HAP-1 (cell line): ENCODE data around the gene CECR2.
A peak's percentile ranks its signal among the peaks of the same experiment; 100 is the strongest.

Experiments used
- DNase-seq, 2 experiments: peaks; one replicate each; pipeline ENCODE4 v3.0.0-alpha.2; 2016 to 2020; ENCODE audit warnings: low spot score in 2 of 2
- H3K27me3 ChIP-seq: fragments of 250-450 bp; sonication (Bioruptor Pico); 2 replicates; pipeline ENCODE4 v1.5.1; 2020; ENCODE audit warnings: low read depth, mild to moderate bottlenecking, moderate library complexity
- H3K36me3 ChIP-seq: fragments of 250-450 bp; sonication (Bioruptor Pico); replicated peaks from 2 replicates; pipeline ENCODE4 v1.5.1; 2020; ENCODE audit warnings: mild to moderate bottlenecking
- H3K4me1 ChIP-seq: fragments of 250-450 bp; sonication (Bioruptor Pico); 2 replicates; pipeline ENCODE4 v1.5.1; 2020; ENCODE audit warnings: mild to moderate bottlenecking
- H3K4me3 ChIP-seq: fragments of 250-450 bp; sonication (Bioruptor Pico); 2 replicates; pipeline ENCODE4 v1.5.1; 2020; ENCODE audit warnings: mild to moderate bottlenecking, moderate library complexity
- H3K9me3 ChIP-seq: fragments of 250-450 bp; sonication (Bioruptor Pico); 2 replicates; pipeline ENCODE4 v1.5.1; 2020; ENCODE audit warnings: mild to moderate bottlenecking, moderate library complexity
- in situ Hi-C: fragments of 300-500 bp; cut with MboI; formaldehyde crosslinking; loops from 3 replicates; pipeline ENCODE4 v1.14.3; 2020; ENCODE audit warnings: low sequenced_read_pairs, inconsistent platforms, mixed read lengths

The CECR2 gene

DNA sequence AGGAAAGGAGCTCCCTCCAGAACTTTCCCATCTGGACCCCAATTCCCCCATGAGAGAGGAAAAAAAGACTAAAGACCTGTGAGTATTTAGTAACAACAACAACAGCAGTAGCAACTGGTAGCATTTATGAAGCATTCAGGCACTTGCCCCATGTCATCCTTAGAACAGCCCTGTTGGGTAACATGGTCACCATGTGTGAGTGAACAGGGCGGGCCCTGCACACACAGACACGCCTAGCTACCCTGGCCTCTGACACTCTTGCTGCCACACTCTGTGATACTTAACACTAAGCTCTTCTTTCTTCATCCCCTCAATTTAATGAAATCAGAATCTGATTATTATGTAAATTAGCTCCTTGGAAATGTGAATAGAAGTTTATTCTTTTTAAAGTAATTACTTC lies 167.9 kb downstream of the CECR2 start:
- H3K36me3 ChIP-seq: peaks cover 24% of the 10 kb centered on the region
- in situ Hi-C loops: no loop called here

GRCh38 chr22:17540481-17540880 lies 171.2 kb downstream of the CECR2 start:
- DNase-seq: peak in 1 of 2 experiments; percentile 32
- peaks cover 39% of the 10 kb centered on the region for H3K36me3 ChIP-seq
- H3K27me3 ChIP-seq: no peaks in the 10 kb centered on the region
- in situ Hi-C loops: no loop called here
- no peaks in the 10 kb centered on the region for H3K9me3 ChIP-seq
- peaks cover 5% of the 10 kb centered on the region for H3K4me1 ChIP-seq
- no peak overlapping the region for H3K4me3 ChIP-seq

More for the DNA sequence above, 167.9 kb downstream of the CECR2 start:
- Histone ChIP-seq H3K27me3 (no peaks in the 10 kb centered on the region), H3K4me1 (peaks cover 5% of the 10 kb centered on the region), H3K9me3 (no peaks in the 10 kb centered on the region), H3K4me3 (no peak overlapping the region)
- DNase-seq: peak; percentile 24 to 34

GRCh38 chr22:17541476-17541875 lies 172.2 kb downstream of the CECR2 start:
- Histone ChIP-seq H3K27me3 (no peaks in the 10 kb centered on the region), H3K4me3 (no peak overlapping the region), H3K4me1 (peaks cover 5% of the 10 kb centered on the region), H3K9me3 (no peaks in the 10 kb centered on the region), H3K36me3 (peaks cover 39% of the 10 kb centered on the region)
- no peak for DNase-seq
- in situ Hi-C loops: no loop called here

GRCh38 chr22:17542452-17542851 lies 173.2 kb downstream of the CECR2 start:
- in situ Hi-C loops: no loop called here
- Histone ChIP-seq H3K27me3 (no peaks in the 10 kb centered on the region), H3K9me3 (no peaks in the 10 kb centered on the region), H3K36me3 (peaks cover 33% of the 10 kb centered on the region), H3K4me1 (no peaks in the 10 kb centered on the region; the same call in 1 of the 2 replicates), H3K4me3 (no peak overlapping the region)
- no peak for DNase-seq

DNA sequence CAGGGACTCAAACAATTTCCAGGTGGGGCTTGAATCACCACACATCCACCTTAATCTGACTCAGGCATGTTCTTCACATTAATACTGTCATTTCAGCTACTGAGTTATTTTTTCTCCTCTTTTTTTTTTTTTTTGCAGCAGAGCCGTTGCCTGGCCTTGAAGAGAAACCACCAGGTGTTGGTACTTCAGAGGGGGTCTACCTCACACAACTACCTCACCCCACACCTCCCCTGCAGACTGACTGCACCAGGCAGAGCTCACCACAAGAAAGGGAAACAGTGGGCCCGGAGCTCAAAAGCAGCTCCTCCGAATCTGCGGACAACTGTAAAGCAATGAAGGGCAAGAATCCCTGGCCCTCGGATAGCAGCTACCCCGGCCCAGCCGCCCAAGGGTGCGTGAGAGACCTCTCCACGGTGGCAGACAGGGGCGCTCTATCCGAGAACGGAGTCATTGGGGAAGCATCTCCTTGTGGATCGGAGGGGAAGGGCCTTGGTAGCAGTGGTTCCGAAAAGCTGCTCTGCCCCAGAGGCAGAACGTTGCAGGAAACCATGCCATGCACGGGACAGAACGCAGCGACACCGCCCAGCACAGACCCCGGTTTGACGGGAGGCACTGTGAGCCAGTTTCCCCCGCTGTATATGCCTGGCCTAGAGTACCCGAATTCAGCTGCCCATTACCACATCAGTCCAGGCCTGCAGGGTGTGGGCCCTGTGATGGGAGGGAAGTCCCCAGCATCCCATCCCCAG lies 178.9 kb downstream of the CECR2 start:
- H3K36me3 ChIP-seq: peaks cover 26% of the 10 kb centered on the region
- H3K9me3 ChIP-seq: no peaks in the 10 kb centered on the region
- H3K4me1 ChIP-seq: no peaks in the 10 kb centered on the region; the same call in 1 of the 2 replicates
- DNase-seq: peak in 1 of 2 experiments; percentile 26
- H3K27me3 ChIP-seq: no peaks in the 10 kb centered on the region
- in situ Hi-C loops: no loop called here
- no peak overlapping the region for H3K4me3 ChIP-seq

- peaks cover 24% of the 10 kb centered on the region for H3K36me3 ChIP-seq
- in situ Hi-C loops: no loop called here
- no peak for DNase-seq
- no peaks in the 10 kb centered on the region for H3K27me3 ChIP-seq
- no peaks in the 10 kb centered on the region; the same call in 1 of the 2 replicates for H3K4me1 ChIP-seq
- H3K9me3 ChIP-seq: no peaks in the 10 kb centered on the region
- no peak overlapping the region for H3K4me3 ChIP-seq
These were observed 179.4 kb downstream of the CECR2 start for GRCh38 chr22:17548756-17549035.

DNA sequence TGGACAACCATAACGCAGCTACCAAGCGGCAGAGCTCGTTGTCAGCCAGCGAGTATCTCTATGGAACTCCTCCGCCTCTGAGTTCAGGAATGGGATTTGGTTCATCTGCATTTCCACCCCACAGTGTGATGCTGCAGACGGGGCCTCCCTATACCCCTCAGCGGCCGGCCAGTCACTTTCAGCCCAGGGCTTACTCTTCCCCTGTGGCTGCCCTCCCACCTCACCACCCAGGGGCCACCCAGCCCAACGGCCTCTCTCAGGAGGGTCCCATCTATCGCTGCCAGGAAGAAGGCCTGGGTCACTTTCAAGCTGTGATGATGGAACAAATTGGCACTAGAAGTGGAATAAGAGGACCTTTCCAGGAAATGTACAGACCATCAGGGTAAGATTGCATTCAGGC lies 179.9 kb downstream of the CECR2 start:
- H3K27me3 ChIP-seq: no peaks in the 10 kb centered on the region

GRCh38 chr22:17549655-17550054 lies 180.4 kb downstream of the CECR2 start:
- in situ Hi-C loops: no loop called here
- H3K36me3 ChIP-seq: peaks cover 21% of the 10 kb centered on the region

More for the DNA sequence above, 179.9 kb downstream of the CECR2 start:
- in situ Hi-C loops: no loop called here
- DNase-seq: no peak
- Histone ChIP-seq H3K4me3 (no peak overlapping the region), H3K4me1 (no peaks in the 10 kb centered on the region; the same call in 1 of the 2 replicates), H3K36me3 (peaks cover 21% of the 10 kb centered on the region), H3K9me3 (no peaks in the 10 kb centered on the region)

DNA sequence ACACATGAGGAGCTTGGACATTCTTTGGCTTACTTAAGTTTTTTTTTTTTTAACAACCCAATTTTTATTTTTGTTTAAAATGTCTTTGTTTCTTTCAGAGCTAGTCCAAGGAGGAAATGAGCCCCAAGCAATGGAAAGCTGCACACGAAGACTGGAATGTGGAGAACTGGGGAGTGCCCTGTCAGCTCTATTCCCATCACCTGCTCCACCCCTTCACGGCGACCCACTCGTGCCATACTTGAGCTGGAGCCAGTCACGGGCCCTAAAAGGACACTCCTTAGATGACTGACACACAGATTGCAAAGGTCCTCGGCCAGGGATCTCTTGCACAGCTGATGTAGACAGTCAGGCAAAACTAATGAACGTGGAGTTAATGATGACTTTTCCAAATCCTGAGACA lies 183.5 kb downstream of the CECR2 start:
- no peak overlapping the region for H3K4me3 ChIP-seq
- in situ Hi-C loops: no loop called here
- no peaks in the 10 kb centered on the region for H3K27me3 ChIP-seq
- no peaks in the 10 kb centered on the region for H3K9me3 ChIP-seq
- H3K36me3 ChIP-seq: peaks cover 18% of the 10 kb centered on the region
- no peaks in the 10 kb centered on the region; the same call in 1 of the 2 replicates for H3K4me1 ChIP-seq
- DNase-seq: no peak

More at GRCh38 chr22:17549655-17550054, 180.4 kb downstream of the CECR2 start:
- Histone ChIP-seq H3K4me3 (no peak overlapping the region), H3K4me1 (no peaks in the 10 kb centered on the region; the same call in 1 of the 2 replicates), H3K9me3 (no peaks in the 10 kb centered on the region), H3K27me3 (no peaks in the 10 kb centered on the region)
- no peak for DNase-seq

DNA sequence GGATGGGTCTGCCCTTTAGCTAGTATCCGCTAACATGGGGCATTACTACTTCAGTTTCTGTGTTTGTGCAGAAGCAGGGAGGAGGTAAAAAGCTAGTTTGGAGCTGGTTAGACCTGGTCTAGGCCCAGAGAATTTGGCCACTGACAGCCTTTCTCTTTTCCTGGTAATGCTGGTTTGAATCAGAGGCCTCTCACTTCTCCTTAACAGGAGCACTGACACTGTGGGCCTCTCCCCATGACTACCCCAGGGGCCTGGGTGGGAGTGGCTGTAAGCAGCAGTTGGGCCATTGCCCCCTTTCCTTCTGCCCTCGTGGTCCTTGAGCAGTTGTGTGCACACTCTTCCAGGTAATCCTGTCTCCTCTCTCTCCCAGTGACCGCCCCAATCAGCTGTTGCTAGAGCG lies 185.6 kb downstream of the CECR2 start:
- no peaks in the 10 kb centered on the region for H3K27me3 ChIP-seq
- in situ Hi-C loops: no loop called here
- H3K36me3 ChIP-seq: peaks cover 9% of the 10 kb centered on the region

DNA sequence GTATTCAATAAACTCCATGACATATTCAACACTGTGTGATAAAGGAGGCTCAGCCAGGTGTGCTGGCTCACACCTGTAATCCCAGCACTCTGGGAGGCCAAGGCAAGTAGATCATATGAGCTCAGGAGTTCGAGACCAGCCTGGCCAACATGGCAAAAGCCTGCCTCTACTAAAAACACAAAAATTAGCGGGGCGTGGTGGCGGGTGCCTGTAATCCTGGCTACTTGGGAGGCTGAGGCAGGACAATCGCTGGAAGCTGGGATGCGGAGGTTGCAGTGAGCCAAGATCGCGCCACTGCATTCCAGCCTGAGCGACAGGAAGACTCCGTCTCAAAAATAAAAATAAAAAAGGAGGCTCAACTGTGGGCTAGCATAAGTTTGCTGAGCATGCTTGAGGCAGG lies 189.9 kb downstream of the CECR2 start:
- H3K9me3 ChIP-seq: no peaks in the 10 kb centered on the region
- no peak overlapping the region for H3K4me3 ChIP-seq
- H3K4me1 ChIP-seq: peaks cover 14% of the 10 kb centered on the region
- no peaks in the 10 kb centered on the region; the same call in 1 of the 2 replicates for H3K36me3 ChIP-seq
- in situ Hi-C loops: no loop called here
- H3K27me3 ChIP-seq: no peaks in the 10 kb centered on the region
- no peak for DNase-seq

More for the DNA sequence above, 185.6 kb downstream of the CECR2 start:
- no peak overlapping the region for H3K4me3 ChIP-seq
- H3K4me1 ChIP-seq: no peaks in the 10 kb centered on the region; the same call in 1 of the 2 replicates
- H3K9me3 ChIP-seq: no peaks in the 10 kb centered on the region
- no peak for DNase-seq

GRCh38 chr22:17562906-17563870 lies 193.9 kb downstream of the CECR2 start, which contains the start of gene SLC25A18:
Gene SLC25A18, plus strand, starts transcription at chr22:17563498. Its CDS starts 16,447 bp downstream, at chr22:17579945.
- Histone ChIP-seq H3K36me3 (no peaks in the 10 kb centered on the region; the same call in 1 of the 2 replicates), H3K4me3 (no peak within 1 kb of the TSS), H3K9me3 (no peaks in the 10 kb centered on the region), H3K4me1 (peaks cover 14% of the 10 kb centered on the region), H3K27me3 (no peaks in the 10 kb centered on the region)
- peak; percentile 56 to 59 for DNase-seq
- in situ Hi-C loops: no loop called here

DNA sequence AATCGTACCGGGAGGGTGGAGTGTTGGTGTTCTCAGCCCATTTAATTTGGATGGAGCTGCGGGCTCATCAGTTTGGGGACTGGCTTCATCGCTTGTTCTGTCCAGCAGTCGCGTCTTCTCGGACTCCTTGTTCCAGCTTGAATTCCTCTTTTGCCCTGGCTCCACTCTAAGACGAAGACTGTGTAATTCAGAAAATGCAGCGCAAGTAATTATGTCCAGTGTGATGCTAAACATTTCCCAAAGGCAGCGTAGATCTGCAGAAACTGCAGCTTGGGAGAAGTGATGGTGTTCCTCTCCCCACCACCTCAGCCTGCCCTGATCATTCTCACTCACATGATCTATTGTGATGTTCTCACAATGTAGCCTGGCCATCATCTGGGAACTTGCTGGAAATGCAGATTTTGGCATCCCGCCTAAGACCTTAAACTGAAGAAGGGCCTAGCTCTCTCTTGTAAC lies 194.7 kb downstream of the CECR2 start:
- no peaks in the 10 kb centered on the region for H3K36me3 ChIP-seq
- peak in 1 of 2 experiments; percentile 36 for DNase-seq
- H3K4me3 ChIP-seq: no peak overlapping the region
- no peaks in the 10 kb centered on the region for H3K27me3 ChIP-seq
- in situ Hi-C loops: no loop called here
- peaks cover 14% of the 10 kb centered on the region for H3K4me1 ChIP-seq
- no peaks in the 10 kb centered on the region for H3K9me3 ChIP-seq
